Neuron (in vitro differentiated cells): ENCODE measurements around the gene TNFRSF1B.

ENCODE experiments used
- H2AFZ ChIP-seq: one replicate; pipeline ENCODE4 v1.6.1; 2013; ENCODE audit warnings: low read depth, mild to moderate bottlenecking, inconsistent platforms, low read length, moderate library complexity
- H3K27me3 ChIP-seq: one replicate; pipeline ENCODE4 v1.6.1; 2013; ENCODE audit warnings: low read length; ENCODE audit not compliant: insufficient read depth
- H3K36me3 ChIP-seq: one replicate; pipeline ENCODE4 v1.6.1; 2013; ENCODE audit warnings: low read length; ENCODE audit not compliant: insufficient read depth
- H3K4me1 ChIP-seq: one replicate; pipeline ENCODE4 v1.6.1; 2013; ENCODE audit warnings: low read length; ENCODE audit not compliant: insufficient read depth
- H3K4me3 ChIP-seq: 2 replicates; pipeline ENCODE4 v1.5.1; 2013; ENCODE audit warnings: mild to moderate bottlenecking, low read length, moderate library complexity
- H3K9me3 ChIP-seq: one replicate; pipeline ENCODE4 v1.6.1; 2013; ENCODE audit warnings: low read length

TNFRSF1B gene

GRCh38 chr1:12228979-12229378 lies 62.2 kb downstream of the TNFRSF1B start:
- Histone ChIP-seq H3K4me1 (peaks cover 11% of the 10 kb centered on the region), H3K9me3 (no peaks in the 10 kb centered on the region), H2AFZ (no peak overlapping the region), H3K4me3 (no peak overlapping the region), H3K36me3 (no peaks in the 10 kb centered on the region), H3K27me3 (no peaks in the 10 kb centered on the region)

- Histone ChIP-seq H3K36me3 (no peaks in the 10 kb centered on the region), H3K9me3 (no peaks in the 10 kb centered on the region), H3K4me1 (peaks cover 11% of the 10 kb centered on the region), H2AFZ (peak overlapping the region; percentile 37), H3K27me3 (no peaks in the 10 kb centered on the region), H3K4me3 (peak overlapping the region; percentile 98)
Observed at GRCh38 chr1:12229386-12229834, 62.6 kb downstream of the TNFRSF1B start.

DNA sequence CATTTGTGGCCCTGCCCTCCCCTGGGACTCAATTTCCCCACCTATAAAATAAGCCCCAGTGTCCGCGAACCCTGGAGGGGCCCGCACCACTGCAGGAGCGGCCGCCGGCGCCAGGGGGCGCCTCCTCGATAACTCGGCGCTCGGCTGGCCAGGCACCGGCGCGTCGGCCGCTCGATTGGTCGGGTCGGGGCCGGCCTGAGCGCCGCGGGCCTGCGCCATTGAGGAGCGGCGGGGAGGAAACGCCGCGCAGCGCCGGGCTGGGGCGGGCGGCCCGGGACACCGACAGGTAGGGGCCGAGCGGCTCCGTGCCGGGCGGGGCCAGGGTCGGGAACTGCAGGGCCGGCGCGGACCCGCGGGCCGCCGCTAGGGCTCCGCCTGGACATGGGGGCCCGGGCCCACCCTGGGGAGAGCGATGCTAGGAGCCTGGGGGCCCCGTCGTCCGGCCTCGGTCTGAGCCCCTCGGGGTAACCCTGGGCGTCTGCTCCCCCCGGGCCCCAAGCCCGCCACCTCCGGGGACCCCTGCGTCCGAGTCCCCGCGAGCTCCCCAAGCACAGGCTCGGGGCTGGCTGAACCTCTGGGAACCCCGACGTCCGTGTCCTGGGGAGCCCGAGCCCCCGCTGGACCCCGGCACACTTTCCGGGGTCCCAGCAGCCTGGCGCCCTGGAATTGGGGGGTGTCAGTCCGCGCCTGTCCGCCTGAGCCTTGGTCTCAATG lies 63.2 kb downstream of the TNFRSF1B start, which contains the start of gene VPS13D:
Gene VPS13D, plus strand, starts transcription at position 196 of the 714 bp plus-strand sequence. CDS start 4,237 bp downstream, outside the sequence.
- H3K4me1 ChIP-seq, result peaks cover 11% of the 10 kb centered on the region
- peaks cover 3% of the 10 kb centered on the region for H3K36me3 ChIP-seq
- H2AFZ ChIP-seq, result peak within 1 kb of the TSS; percentile 37
- H3K4me3 ChIP-seq, result peak within 1 kb of the TSS; percentile 98
- no peaks in the 10 kb centered on the region for H3K27me3 ChIP-seq
- H3K9me3 ChIP-seq, result no peaks in the 10 kb centered on the region

DNA sequence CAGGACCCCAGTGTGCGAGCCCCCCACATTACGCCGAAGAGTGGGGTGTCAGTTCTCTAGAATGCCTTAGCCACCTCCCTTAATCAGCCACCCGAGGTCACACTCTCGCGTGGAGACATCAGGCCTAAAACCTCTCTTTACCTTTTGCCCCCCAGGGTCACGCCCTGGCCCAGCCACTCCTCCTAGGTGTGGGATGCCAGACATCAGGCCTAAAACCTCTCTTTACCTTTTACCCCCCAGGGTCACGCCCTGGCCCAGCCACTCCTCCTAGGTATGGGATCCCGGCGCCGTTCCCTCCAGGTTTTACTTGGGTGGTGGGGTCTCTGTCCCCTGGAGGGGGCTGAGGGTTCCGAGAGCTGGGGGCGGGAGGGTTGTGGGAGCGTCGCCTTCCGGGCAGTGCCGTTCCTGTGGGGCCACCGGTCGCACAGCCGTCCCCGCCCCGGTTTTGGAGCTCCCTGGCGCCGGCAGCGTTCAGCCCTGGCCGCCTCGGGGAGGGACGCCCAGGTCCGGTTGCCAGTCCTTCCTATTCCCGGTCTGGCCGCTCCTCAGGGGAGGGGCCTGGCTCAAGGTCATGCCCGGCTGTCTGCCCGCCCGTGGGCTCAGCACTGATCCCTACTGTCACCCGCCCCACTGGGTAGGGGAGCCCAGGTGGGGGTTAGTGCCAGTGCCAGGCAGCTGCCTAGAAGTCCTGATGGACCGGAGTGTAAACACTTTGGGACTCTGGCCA lies 63.9 kb downstream of the TNFRSF1B start:
- Histone ChIP-seq H2AFZ (peak overlapping the region; percentile 37), H3K4me3 (peak overlapping the region; percentile 98), H3K27me3 (no peaks in the 10 kb centered on the region), H3K4me1 (peaks cover 11% of the 10 kb centered on the region), H3K36me3 (peaks cover 4% of the 10 kb centered on the region), H3K9me3 (no peaks in the 10 kb centered on the region)

GRCh38 chr1:12231276-12231595 lies 64.4 kb downstream of the TNFRSF1B start:
- no peaks in the 10 kb centered on the region for H3K9me3 ChIP-seq
- H3K36me3 ChIP-seq, result peaks cover 4% of the 10 kb centered on the region
- H2AFZ ChIP-seq, result no peak overlapping the region
- H3K4me3 ChIP-seq, result peak overlapping the region; percentile 98
- H3K27me3 ChIP-seq, result no peaks in the 10 kb centered on the region
- peaks cover 15% of the 10 kb centered on the region for H3K4me1 ChIP-seq

DNA sequence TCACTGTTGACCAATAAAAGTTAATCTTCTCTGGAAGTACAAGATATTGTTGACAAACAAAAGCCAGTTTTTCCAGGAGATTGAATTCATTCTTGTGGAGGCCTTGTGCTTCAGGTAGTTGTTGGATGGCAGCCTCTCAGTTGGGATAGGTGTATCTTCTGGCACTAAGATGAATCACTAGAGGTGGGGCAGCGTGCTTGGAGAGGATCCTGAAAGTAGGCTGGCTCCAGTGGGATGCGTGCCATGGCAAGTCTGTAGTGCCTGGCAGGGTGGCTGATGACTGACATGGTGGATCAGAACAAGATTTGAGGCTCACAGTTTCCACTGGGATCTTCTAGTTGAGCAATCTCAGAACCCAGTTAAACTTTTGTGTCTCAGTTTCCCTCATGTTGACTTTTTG lies 65.4 kb downstream of the TNFRSF1B start:
- H2AFZ ChIP-seq, result no peak overlapping the region
- no peaks in the 10 kb centered on the region for H3K9me3 ChIP-seq
- no peak overlapping the region for H3K4me3 ChIP-seq
- peaks cover 16% of the 10 kb centered on the region for H3K4me1 ChIP-seq
- peaks cover 4% of the 10 kb centered on the region for H3K36me3 ChIP-seq
- H3K27me3 ChIP-seq, result no peaks in the 10 kb centered on the region

GRCh38 chr1:12244078-12244477 lies 77.3 kb downstream of the TNFRSF1B start:
- peaks cover 26% of the 10 kb centered on the region for H3K36me3 ChIP-seq
- H3K4me3 ChIP-seq, result no peak overlapping the region
- no peak overlapping the region for H2AFZ ChIP-seq
- H3K27me3 ChIP-seq, result no peaks in the 10 kb centered on the region
- H3K4me1 ChIP-seq, result peaks cover 17% of the 10 kb centered on the region
- H3K9me3 ChIP-seq, result no peaks in the 10 kb centered on the region

DNA sequence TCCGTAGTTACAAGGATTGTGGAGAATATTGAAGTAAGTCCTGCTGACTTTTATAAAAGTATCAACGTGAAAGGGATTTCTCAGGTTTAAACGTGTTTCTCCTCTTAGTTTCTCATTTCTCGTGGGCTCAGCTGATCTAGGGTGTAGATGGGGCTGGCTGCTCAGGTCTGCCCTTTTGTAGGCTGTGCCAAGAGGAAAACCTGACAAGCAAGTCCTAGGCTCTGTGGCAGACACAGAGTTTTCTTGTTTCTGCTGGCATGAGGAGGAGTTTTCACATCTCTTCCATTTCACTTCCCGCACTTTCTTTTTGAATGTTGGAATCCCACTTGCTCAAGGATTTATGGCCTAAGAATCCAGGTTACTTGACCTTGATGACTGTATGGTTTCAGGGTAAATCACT lies 77.8 kb downstream of the TNFRSF1B start:
- Histone ChIP-seq H3K27me3 (no peaks in the 10 kb centered on the region), H3K9me3 (no peaks in the 10 kb centered on the region), H3K4me3 (no peak overlapping the region), H3K4me1 (peaks cover 18% of the 10 kb centered on the region), H3K36me3 (peaks cover 29% of the 10 kb centered on the region), H2AFZ (no peak overlapping the region)

GRCh38 chr1:12245116-12245515 lies 78.3 kb downstream of the TNFRSF1B start:
- Histone ChIP-seq H3K4me1 (peaks cover 18% of the 10 kb centered on the region), H3K36me3 (peaks cover 34% of the 10 kb centered on the region), H3K4me3 (no peak overlapping the region), H3K27me3 (no peaks in the 10 kb centered on the region), H2AFZ (no peak overlapping the region), H3K9me3 (no peaks in the 10 kb centered on the region)

DNA sequence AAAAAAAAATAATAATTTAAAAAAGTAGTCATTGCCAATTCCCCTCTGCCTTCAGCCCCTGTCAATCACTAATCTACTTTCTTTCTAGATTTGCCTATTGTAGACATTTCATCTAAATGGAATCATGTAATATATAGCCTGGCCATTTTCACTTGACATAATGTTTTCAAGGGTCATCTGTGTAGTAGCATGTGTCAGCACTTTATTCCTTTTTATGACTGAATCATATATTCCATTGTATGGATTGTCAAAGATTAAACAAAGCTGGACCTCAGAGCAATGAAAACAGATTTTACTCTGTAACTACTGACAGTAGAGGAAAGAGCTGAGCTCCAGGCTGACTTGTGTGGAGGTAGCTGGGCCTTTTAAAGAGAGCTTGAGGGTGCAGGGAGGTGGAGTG lies 78.9 kb downstream of the TNFRSF1B start:
- H3K4me3 ChIP-seq, result no peak overlapping the region
- no peaks in the 10 kb centered on the region for H3K9me3 ChIP-seq
- peaks cover 18% of the 10 kb centered on the region for H3K4me1 ChIP-seq
- H2AFZ ChIP-seq, result no peak overlapping the region
- peaks cover 39% of the 10 kb centered on the region for H3K36me3 ChIP-seq
- no peaks in the 10 kb centered on the region for H3K27me3 ChIP-seq

GRCh38 chr1:12246584-12246983 lies 79.8 kb downstream of the TNFRSF1B start:
- H3K4me3 ChIP-seq, result no peak overlapping the region
- H3K9me3 ChIP-seq, result no peaks in the 10 kb centered on the region
- H2AFZ ChIP-seq, result no peak overlapping the region
- peaks cover 45% of the 10 kb centered on the region for H3K36me3 ChIP-seq
- H3K4me1 ChIP-seq, result peaks cover 18% of the 10 kb centered on the region
- H3K27me3 ChIP-seq, result no peaks in the 10 kb centered on the region

DNA sequence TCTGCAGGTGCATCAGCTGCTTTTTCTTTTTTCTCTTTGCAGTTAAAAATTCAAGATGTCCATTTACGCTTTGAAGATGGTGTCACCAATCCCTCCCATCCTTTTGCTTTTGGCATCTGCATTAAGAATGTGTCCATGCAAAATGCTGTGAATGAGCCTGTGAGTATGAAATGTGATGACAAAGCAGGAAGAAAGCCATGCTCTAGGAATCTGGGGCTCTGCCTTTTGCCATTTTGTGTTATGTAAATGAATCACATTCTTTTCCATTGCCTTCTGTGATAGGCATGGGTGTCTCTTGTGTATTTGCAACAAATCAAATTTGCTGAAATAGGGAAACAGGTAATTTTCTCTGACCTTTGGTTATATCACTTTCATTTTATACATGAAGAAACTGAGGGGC lies 82.4 kb downstream of the TNFRSF1B start:
- Histone ChIP-seq H3K9me3 (no peaks in the 10 kb centered on the region), H3K4me1 (peaks cover 18% of the 10 kb centered on the region), H3K36me3 (peaks cover 52% of the 10 kb centered on the region), H2AFZ (no peak overlapping the region), H3K4me3 (no peak overlapping the region), H3K27me3 (no peaks in the 10 kb centered on the region)

DNA sequence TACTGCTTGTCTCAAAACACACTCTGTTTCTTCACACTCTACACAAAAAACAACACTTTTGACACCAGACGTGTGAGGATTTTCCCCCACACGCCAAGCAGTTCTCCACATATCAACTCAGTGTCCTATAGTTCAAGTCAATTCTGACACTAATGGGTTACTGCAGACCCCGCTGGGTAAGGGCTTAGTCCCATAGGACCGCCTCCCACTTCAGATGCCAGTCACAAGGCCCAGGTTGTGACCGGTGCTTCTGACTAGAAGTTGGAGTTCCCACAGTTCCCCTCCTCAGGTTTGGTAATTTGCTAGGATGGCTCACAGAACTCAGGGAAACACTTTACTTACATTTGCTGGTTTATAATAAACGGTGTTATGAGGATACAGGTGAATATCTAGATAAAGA lies 83.0 kb downstream of the TNFRSF1B start:
- Histone ChIP-seq H3K4me1 (peaks cover 18% of the 10 kb centered on the region), H2AFZ (no peak overlapping the region), H3K4me3 (no peak overlapping the region), H3K27me3 (no peaks in the 10 kb centered on the region), H3K9me3 (no peaks in the 10 kb centered on the region), H3K36me3 (peaks cover 47% of the 10 kb centered on the region)
